ENCODE results near the gene SETDB1. TPM values are rescaled to one million over a fixed set of nuclear protein-coding genes. Genes with fewer than 3 reads are reported as not detected.

The SETDB1 gene
- total RNA-seq, 4 donors from 2014 or later, result 25.0 to 61.9 (median 38.5) TPM

DNA sequence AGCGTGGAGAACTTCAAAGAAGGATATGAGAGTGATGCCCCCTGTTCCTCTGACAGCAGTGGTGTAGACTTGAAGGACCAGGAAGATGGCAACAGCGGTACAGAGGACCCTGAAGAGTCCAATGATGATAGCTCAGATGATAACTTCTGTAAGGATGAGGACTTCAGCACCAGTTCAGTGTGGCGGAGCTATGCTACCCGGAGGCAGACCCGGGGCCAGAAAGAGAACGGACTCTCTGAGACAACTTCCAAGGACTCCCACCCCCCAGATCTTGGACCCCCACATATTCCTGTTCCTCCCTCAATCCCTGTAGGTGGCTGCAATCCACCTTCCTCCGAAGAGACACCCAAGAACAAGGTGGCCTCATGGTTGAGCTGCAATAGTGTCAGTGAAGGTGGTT is 34.5 kb downstream of the SETDB1 start:
- TF ChIP-seq POLR2AphosphoS5 (IDR thresholded peaks at IDR 0.05), result no peak
- TF ChIP-seq EP300 (IDR thresholded peaks at IDR 0.05), result no peak
- TF ChIP-seq POLR2A (IDR thresholded peaks at IDR 0.05), result no peak
- TF ChIP-seq, protein P1, sequence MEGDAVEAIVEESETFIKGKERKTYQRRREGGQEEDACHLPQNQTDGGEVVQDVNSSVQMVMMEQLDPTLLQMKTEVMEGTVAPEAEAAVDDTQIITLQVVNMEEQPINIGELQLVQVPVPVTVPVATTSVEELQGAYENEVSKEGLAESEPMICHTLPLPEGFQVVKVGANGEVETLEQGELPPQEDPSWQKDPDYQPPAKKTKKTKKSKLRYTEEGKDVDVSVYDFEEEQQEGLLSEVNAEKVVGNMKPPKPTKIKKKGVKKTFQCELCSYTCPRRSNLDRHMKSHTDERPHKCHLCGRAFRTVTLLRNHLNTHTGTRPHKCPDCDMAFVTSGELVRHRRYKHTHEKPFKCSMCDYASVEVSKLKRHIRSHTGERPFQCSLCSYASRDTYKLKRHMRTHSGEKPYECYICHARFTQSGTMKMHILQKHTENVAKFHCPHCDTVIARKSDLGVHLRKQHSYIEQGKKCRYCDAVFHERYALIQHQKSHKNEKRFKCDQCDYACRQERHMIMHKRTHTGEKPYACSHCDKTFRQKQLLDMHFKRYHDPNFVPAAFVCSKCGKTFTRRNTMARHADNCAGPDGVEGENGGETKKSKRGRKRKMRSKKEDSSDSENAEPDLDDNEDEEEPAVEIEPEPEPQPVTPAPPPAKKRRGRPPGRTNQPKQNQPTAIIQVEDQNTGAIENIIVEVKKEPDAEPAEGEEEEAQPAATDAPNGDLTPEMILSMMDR (IDR thresholded peaks at IDR 0.05), result no peak

GRCh38 chr1:150961756-150962155 is 35.6 kb downstream of the SETDB1 start:
- Histone ChIP-seq H3K9me3 (no peaks in the 10 kb centered on the region), H3K4me3 (no peak overlapping the region), H3K36me3 (peaks cover 93% of the 10 kb centered on the region), H3K27ac (no peak overlapping the region), H3K27me3 (no peaks in the 10 kb centered on the region), H3K4me1 (no peaks in the 10 kb centered on the region)
- no peak for DNase-seq (ENCODE audit: low spot score in 2 of 2)
- TF ChIP-seq POLR2AphosphoS5 (IDR thresholded peaks at IDR 0.05) (no peak), EP300 (IDR thresholded peaks at IDR 0.05) (no peak), POLR2A (IDR thresholded peaks at IDR 0.05) (no peak)
- TF ChIP-seq, protein P1 (IDR thresholded peaks at IDR 0.05), result no peak
- 71% methylated on average over 4 of the region's 4 CpGs for WGBS

More for the DNA sequence above, 34.5 kb downstream of the SETDB1 start:
- WGBS, result 82% methylated on average over 7 of the region's 7 CpGs
- DNase-seq (ENCODE audit: low spot score in 2 of 2), result peak in 1 of 2 donors; percentile 30
- no peaks in the 10 kb centered on the region for H3K27me3 ChIP-seq
- H3K4me3 ChIP-seq, result no peak overlapping the region
- no peaks in the 10 kb centered on the region for H3K4me1 ChIP-seq
- H3K27ac ChIP-seq, result no peak overlapping the region
- no peaks in the 10 kb centered on the region for H3K9me3 ChIP-seq
- H3K36me3 ChIP-seq, result peaks cover 85% of the 10 kb centered on the region

- no peak overlapping the region for H3K27ac ChIP-seq
- TF ChIP-seq, protein P1 (IDR thresholded peaks at IDR 0.05), result no peak
- no peak for TF ChIP-seq POLR2AphosphoS5 (IDR thresholded peaks at IDR 0.05)
- H3K4me3 ChIP-seq, result no peak overlapping the region
- WGBS, result 84% methylated on average over 10 of the region's 10 CpGs
- H3K36me3 ChIP-seq, result peaks cover 97% of the 10 kb centered on the region
- DNase-seq (ENCODE audit: low spot score in 2 of 2), result no peak
- H3K9me3 ChIP-seq, result no peaks in the 10 kb centered on the region
- no peaks in the 10 kb centered on the region for H3K4me1 ChIP-seq
- no peaks in the 10 kb centered on the region for H3K27me3 ChIP-seq
Measured at GRCh38 chr1:150963321-150964163, 37.4 kb downstream of the SETDB1 start.

DNA sequence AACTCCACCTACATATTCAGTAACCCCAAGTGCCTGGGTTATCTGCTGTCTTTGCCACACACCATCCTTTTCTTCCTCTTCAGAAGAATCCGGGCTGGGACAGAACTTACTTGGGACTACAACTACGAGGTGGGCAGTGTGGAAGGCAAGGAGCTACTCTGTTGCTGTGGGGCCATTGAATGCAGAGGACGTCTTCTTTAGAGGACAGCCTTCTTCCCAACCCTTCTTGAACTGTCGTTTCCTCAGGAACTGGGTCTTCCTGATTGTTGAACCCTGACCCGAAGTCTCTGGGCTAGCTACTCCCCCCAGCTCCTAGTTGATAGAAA is 38.0 kb downstream of the SETDB1 start:
- no peaks in the 10 kb centered on the region for H3K4me1 ChIP-seq
- H3K36me3 ChIP-seq, result peaks cover 100% of the 10 kb centered on the region
- no peak overlapping the region for H3K27ac ChIP-seq
- no peak for DNase-seq (ENCODE audit: low spot score in 2 of 2)
- H3K4me3 ChIP-seq, result no peak overlapping the region
- no peaks in the 10 kb centered on the region for H3K9me3 ChIP-seq
- TF ChIP-seq, protein P1 (IDR thresholded peaks at IDR 0.05), result no peak
- TF ChIP-seq EP300 (IDR thresholded peaks at IDR 0.05), result no peak
- no peak for TF ChIP-seq POLR2A (IDR thresholded peaks at IDR 0.05)
- no peak for TF ChIP-seq POLR2AphosphoS5 (IDR thresholded peaks at IDR 0.05)
- 79% methylated on average over 5 of the region's 5 CpGs for WGBS
- H3K27me3 ChIP-seq, result no peaks in the 10 kb centered on the region

GRCh38 chr1:150965605-150966004 is 39.4 kb downstream of the SETDB1 start:
- Histone ChIP-seq H3K4me1 (peaks cover 5% of the 10 kb centered on the region), H3K4me3 (no peak overlapping the region), H3K9me3 (no peaks in the 10 kb centered on the region), H3K27ac (no peak overlapping the region), H3K36me3 (peaks cover 86% of the 10 kb centered on the region), H3K27me3 (no peaks in the 10 kb centered on the region)
- no peak for DNase-seq (ENCODE audit: low spot score in 2 of 2)
- TF ChIP-seq POLR2AphosphoS5 (IDR thresholded peaks at IDR 0.05) (no peak), EP300 (IDR thresholded peaks at IDR 0.05) (no peak), POLR2A (IDR thresholded peaks at IDR 0.05) (no peak)
- TF ChIP-seq, protein P1 (IDR thresholded peaks at IDR 0.05), result no peak
- 85% methylated on average over 4 of the region's 4 CpGs for WGBS
